T-cell (primary cell): ENCODE results near the gene BMF. TPM values are rescaled to one million over a fixed set of nuclear protein-coding genes. Genes with fewer than 3 reads are reported as not detected.
"Not testable (repeated sequence)": the region's sequence is repeated elsewhere in the genome, so short reads cannot be mapped to it uniquely, and the experiment has no call there.

Experiments used
- ATAC-seq, 4 experiments: fragments of 200-7000 bp in 3 of 4; fragments of 150-1000 bp in 1 of 4; cut with Tn5 transposase; replicated peaks in 1 of 4; 1 replicate in 3 of 4; 2 replicates in 1 of 4; pipeline ENCODE4 v1.10.0; 2021; ENCODE audit warnings: moderate library complexity in 3 of 4, mild to moderate bottlenecking in 2 of 4, moderate number of reproducible peaks in 1 of 4
- CTCF ChIA-PET, 2 donors: fragments of 300-600 bp; sonication (Branson Sonifier 250); formaldehyde crosslinking; loops; one replicate each; lab custom pipeline; 2022; ENCODE audit warnings: antibody characterized with exemption in 2 of 2; lab: Charles Lee
- POLR2A ChIA-PET, 2 donors: fragments of 300-600 bp; sonication (Branson Sonifier 250); formaldehyde crosslinking; loops; one replicate each; lab custom pipeline; 2022; ENCODE audit warnings: antibody characterized with exemption in 2 of 2; lab: Charles Lee
- DNase-seq, 35 experiments: peaks; one replicate each; pipeline versions ENCODE4 v3.0.0 to v3.0.0-alpha.2; 2013 to 2023
- H3K27ac ChIP-seq: one replicate; pipeline ENCODE4 v1.5.1; 2013; ENCODE audit warnings: low read length
- H3K27me3 ChIP-seq, 2 experiments: replicated peaks in 1 of 2; 1 replicate in 1 of 2; 2 replicates in 1 of 2; pipeline versions ENCODE4 v1.6.1 to v1.7.0; 2013; ENCODE audit warnings: low read length in 1 of 2, mixed read lengths in 1 of 2; ENCODE audit not compliant: control insufficient read depth in 2 of 2, insufficient read depth in 2 of 2; ENCODE audit errors: extremely low read depth in 1 of 2
- H3K36me3 ChIP-seq, 2 donors: 1 replicate in 1 of 2; 2 replicates in 1 of 2; pipeline versions ENCODE4 v1.6.1 to v1.7.0; 2013; ENCODE audit warnings: low read length in 1 of 2; ENCODE audit not compliant: control insufficient read depth in 2 of 2, insufficient read depth in 1 of 2; ENCODE audit errors: extremely low read depth in 1 of 2
- H3K4me1 ChIP-seq, 2 experiments: 1 replicate in 1 of 2; 2 replicates in 1 of 2; pipeline versions ENCODE4 v1.6.1 to v1.7.0; 2013; ENCODE audit warnings: low read length in 2 of 2, mixed read lengths in 1 of 2; ENCODE audit not compliant: insufficient read depth in 2 of 2, control insufficient read depth in 1 of 2; ENCODE audit errors: extremely low read depth in 1 of 2
- H3K4me3 ChIP-seq, 2 donors: 1 replicate in 1 of 2; 2 replicates in 1 of 2; pipeline versions ENCODE4 v1.5.1 to v1.7.0; 2013; ENCODE audit warnings: mild to moderate bottlenecking in 2 of 2, low read length in 1 of 2, moderate library complexity in 1 of 2; ENCODE audit not compliant: control insufficient read depth in 1 of 2; ENCODE audit errors: extremely low read depth in 1 of 2
- H3K9me3 ChIP-seq: 2 replicates; pipeline ENCODE4 v1.7.0; 2013
- H3K27ac Mint-ChIP-seq, 2 donors: one replicate each; pipeline ENCODE4 v1.8.0; 2020 to 2021; ENCODE audit warnings: mild to moderate bottlenecking in 2 of 2, mixed read lengths in 2 of 2
- H3K27me3 Mint-ChIP-seq, 2 donors: one replicate each; pipeline ENCODE4 v1.8.0; 2021 to 2022; ENCODE audit warnings: mixed read lengths in 2 of 2
- H3K36me3 Mint-ChIP-seq: one replicate; pipeline ENCODE4 v1.8.0; 2021; ENCODE audit warnings: mixed read lengths
- H3K4me1 Mint-ChIP-seq, 3 donors: one replicate each; pipeline ENCODE4 v1.8.0; 2020 to 2022; ENCODE audit warnings: mixed read lengths in 3 of 3, mild to moderate bottlenecking in 1 of 3
- H3K4me3 Mint-ChIP-seq, 3 donors: one replicate each; pipeline ENCODE4 v1.8.0; 2020 to 2022; ENCODE audit warnings: mild to moderate bottlenecking in 3 of 3, mixed read lengths in 3 of 3, moderate library complexity in 3 of 3
- H3K9me3 Mint-ChIP-seq, 3 donors: one replicate each; pipeline ENCODE4 v1.8.0; 2020 to 2022; ENCODE audit warnings: mixed read lengths in 3 of 3
- WGBS: methylation state at CpG from one replicate; pipeline ENCODE4 v1.1.5; 2013; ENCODE audit warnings: missing lambda C conversion rate; ENCODE audit not compliant: insufficient coverage; 5-methylcytosine and 5-hydroxymethylcytosine counted together
- total RNA-seq, 35 experiments: library from RNA in 6 of 35; stranded (reverse) in 6 of 35; fragments of 120-200 nt in 1 of 35; gene quantifications; one replicate each; pipeline versions ENCODE4 v1.2.1 to v1.2.4 and lab custom pipeline; 2013 to 2026

Gene BMF
- total RNA-seq, 5 donors from 2014 or later (not counting 1 experiment from before 2014, with no cell fraction given), result 6.6 to 46.7 (median 42.4) TPM

- no CpG with 5 or more reads among the region's 5 CpGs for WGBS
- CTCF ChIA-PET, result no interaction called here
- H3K4me1 Mint-ChIP-seq, result no peaks in the 10 kb centered on the region
- Histone ChIP-seq H3K4me3 (no peak overlapping the region), H3K27ac (no peak overlapping the region), H3K9me3 (no peaks in the 10 kb centered on the region), H3K4me1 (no peaks in the 10 kb centered on the region), H3K27me3 (no peaks in the 10 kb centered on the region), H3K36me3 (no peaks in the 10 kb centered on the region)
- DNase-seq (no peak), ATAC-seq (no peak)
- peaks cover 0 to 19% of the 10 kb centered on the region in 2 donors for H3K27me3 Mint-ChIP-seq
- H3K4me3 Mint-ChIP-seq, result no peak overlapping the region
- no peaks in the 10 kb centered on the region for H3K36me3 Mint-ChIP-seq
- no peak overlapping the region for H3K27ac Mint-ChIP-seq
- POLR2A ChIA-PET, result no interaction called here
- no peaks in the 10 kb centered on the region for H3K9me3 Mint-ChIP-seq
Measured at GRCh38 chr15:40130118-40130517, 21.4 kb upstream of the BMF start.

GRCh38 chr15:40128766-40129660 lies 20.3 kb upstream of the BMF start:
- no peak overlapping the region for H3K4me3 ChIP-seq
- ChIA-PET POLR2A (no interaction called here), CTCF (no interaction called here)
- H3K4me1 Mint-ChIP-seq, result no peaks in the 10 kb centered on the region
- ATAC-seq (peak; percentile 30 to 57 (median 42)), DNase-seq (peak in 7 of 35 experiments; percentile 11 to 38 (median 26))
- no peaks in the 10 kb centered on the region for H3K4me1 ChIP-seq
- no peak overlapping the region for H3K27ac ChIP-seq
- H3K36me3 Mint-ChIP-seq, result no peaks in the 10 kb centered on the region
- no peaks in the 10 kb centered on the region for H3K9me3 ChIP-seq
- WGBS, result 79% methylated on average over 10 of the region's 27 CpGs
- H3K27me3 Mint-ChIP-seq, result peaks cover 0 to 19% of the 10 kb centered on the region in 2 donors
- no peaks in the 10 kb centered on the region for H3K36me3 ChIP-seq
- H3K4me3 Mint-ChIP-seq, result no peak overlapping the region
- H3K27me3 ChIP-seq, result no peaks in the 10 kb centered on the region
- peak overlapping the region in 1 of 2 donors; percentile 15 for H3K27ac Mint-ChIP-seq
- no peaks in the 10 kb centered on the region for H3K9me3 Mint-ChIP-seq

GRCh38 chr15:40125950-40126349 lies 17.3 kb upstream of the BMF start:
- no peak overlapping the region for H3K4me3 Mint-ChIP-seq
- no peaks in the 10 kb centered on the region for H3K36me3 Mint-ChIP-seq
- no peaks in the 10 kb centered on the region for H3K4me1 Mint-ChIP-seq
- H3K27ac ChIP-seq, result no peak overlapping the region
- H3K36me3 ChIP-seq, result no peaks in the 10 kb centered on the region
- H3K9me3 Mint-ChIP-seq, result no peaks in the 10 kb centered on the region
- peaks cover 0 to under 1% of the 10 kb centered on the region in 2 experiments for H3K27me3 ChIP-seq
- no peak overlapping the region for H3K27ac Mint-ChIP-seq
- ATAC-seq, result no peak
- DNase-seq, result no peak
- no peaks in the 10 kb centered on the region for H3K4me1 ChIP-seq
- no CpG with 5 or more reads among the region's 7 CpGs for WGBS
- POLR2A ChIA-PET, result no interaction called here
- no peak overlapping the region for H3K4me3 ChIP-seq
- H3K9me3 ChIP-seq, result no peaks in the 10 kb centered on the region
- H3K27me3 Mint-ChIP-seq, result peaks cover 0 to 13% of the 10 kb centered on the region in 2 donors
- CTCF ChIA-PET, result no interaction called here

DNA sequence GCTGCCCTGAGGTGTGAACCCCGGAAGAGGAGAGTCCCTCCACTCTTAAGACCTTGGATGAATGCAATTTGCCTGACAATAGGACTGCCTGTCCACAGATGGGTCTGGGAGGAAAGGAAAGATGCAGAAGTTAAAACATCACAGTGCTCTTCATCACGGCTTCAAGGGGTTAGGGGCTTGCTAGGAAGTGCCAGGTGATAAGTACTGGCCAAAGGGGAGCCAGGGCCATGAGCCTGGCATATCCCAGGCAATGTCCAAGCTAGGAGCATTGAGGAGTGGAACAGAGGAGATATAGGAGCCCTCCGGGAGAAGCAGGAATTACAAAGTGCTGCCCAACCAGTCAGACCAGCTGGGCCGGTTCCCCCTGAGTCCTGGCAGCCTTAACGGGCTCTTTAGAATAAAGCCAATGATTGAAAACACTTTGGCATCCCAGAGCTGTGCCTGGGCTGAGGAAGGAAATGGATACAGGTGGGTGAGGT lies 16.2 kb upstream of the BMF start:
- H3K4me3 ChIP-seq, H3K4me1 Mint-ChIP-seq, POLR2A ChIA-PET, H3K36me3 Mint-ChIP-seq, DNase-seq, H3K36me3 ChIP-seq, CTCF ChIA-PET, H3K4me3 Mint-ChIP-seq, H3K9me3 Mint-ChIP-seq, H3K27ac ChIP-seq, H3K27ac Mint-ChIP-seq, H3K9me3 ChIP-seq, H3K27me3 ChIP-seq, ATAC-seq, H3K4me1 ChIP-seq: not testable (repeated sequence)
- 70% methylated on average over 2 of the region's 5 CpGs for WGBS
- peaks cover 0 to 13% of the 10 kb centered on the region in 2 donors for H3K27me3 Mint-ChIP-seq

DNA sequence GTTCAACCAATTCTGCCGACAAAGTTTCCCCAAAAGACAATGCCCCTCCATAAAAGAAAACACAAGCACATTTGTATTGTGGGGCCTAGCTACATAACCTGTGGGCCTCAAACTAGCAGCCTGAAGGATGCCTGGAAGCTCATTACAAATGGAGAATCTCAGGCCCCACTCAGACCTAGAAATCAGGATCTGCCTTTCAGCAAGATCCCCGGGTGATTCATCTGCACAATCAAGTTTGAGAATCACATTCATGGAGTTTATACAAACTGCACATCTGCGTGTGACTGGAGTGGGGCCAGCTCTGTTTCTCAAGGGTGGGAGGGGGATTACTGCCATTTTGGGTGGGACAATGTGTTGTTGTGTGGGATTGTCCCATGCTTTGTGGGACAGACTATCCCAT lies 15.7 kb upstream of the BMF start:
- H3K36me3 Mint-ChIP-seq, H3K9me3 ChIP-seq, H3K4me1 ChIP-seq, H3K9me3 Mint-ChIP-seq, H3K4me3 Mint-ChIP-seq, H3K36me3 ChIP-seq, ATAC-seq, H3K4me3 ChIP-seq, H3K27ac Mint-ChIP-seq, POLR2A ChIA-PET, CTCF ChIA-PET, H3K4me1 Mint-ChIP-seq, H3K27me3 ChIP-seq, DNase-seq, H3K27ac ChIP-seq: not testable (repeated sequence)
- H3K27me3 Mint-ChIP-seq, result peaks cover 0 to 11% of the 10 kb centered on the region in 2 donors
- WGBS, result no CpG with 5 or more reads among the region's 3 CpGs

GRCh38 chr15:40123863-40124262 lies 15.2 kb upstream of the BMF start:
- H3K27ac ChIP-seq, H3K4me1 Mint-ChIP-seq, POLR2A ChIA-PET, H3K4me3 ChIP-seq, ATAC-seq, H3K36me3 Mint-ChIP-seq, H3K4me1 ChIP-seq, H3K4me3 Mint-ChIP-seq, DNase-seq, H3K9me3 Mint-ChIP-seq, H3K27ac Mint-ChIP-seq, H3K9me3 ChIP-seq, H3K27me3 Mint-ChIP-seq, H3K36me3 ChIP-seq, H3K27me3 ChIP-seq: not testable (repeated sequence)
- CTCF ChIA-PET, result interaction anchor here in 1 of 2 donors (0.6 kb wide), 1 partner anchor 24 kb away, joined by 8 read pairs; no protein-coding TSS in a partner anchor
- WGBS, result no CpG with 5 or more reads among the region's 5 CpGs
